HK-2 (cell line): ENCODE data around the gene TEKT3.

Experiments
- DNase-seq: peaks from one replicate; pipeline ENCODE4 v3.0.0-alpha.2; 2018; ENCODE audit not compliant: unreplicated experiment

TEKT3 gene

DNA sequence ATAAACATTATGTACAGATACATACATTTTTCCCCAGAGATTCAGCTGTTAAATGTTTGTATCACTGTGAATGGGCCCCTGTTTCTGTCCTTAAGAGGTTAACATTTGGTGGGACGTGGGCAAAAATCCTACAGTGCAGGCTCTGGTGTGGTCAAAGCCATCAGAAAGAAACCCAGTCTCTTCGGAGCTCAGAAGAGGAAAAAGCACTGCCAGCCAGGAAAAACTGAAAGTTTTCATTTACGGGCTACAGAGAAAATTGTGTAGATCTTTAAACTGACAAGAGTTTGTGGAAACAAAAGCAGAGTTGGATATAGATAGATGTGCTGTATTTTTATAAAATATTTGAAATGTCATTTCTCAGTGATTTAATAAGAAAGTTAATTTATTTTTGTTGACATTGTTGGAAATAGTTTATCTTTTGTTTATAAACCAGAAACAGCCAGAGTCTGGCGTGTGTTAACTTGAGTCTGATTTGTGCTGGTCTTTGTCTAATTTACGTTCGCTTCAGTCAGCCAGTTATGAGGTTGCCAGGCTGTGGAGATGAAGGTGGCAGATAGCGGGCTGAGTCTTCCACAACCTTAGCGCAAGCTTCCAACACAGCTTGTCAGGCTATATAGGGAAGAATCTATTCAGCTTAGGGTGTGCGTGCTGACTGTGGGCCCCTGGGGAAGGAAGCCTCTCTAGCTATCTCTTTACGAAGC, 9.5 kb upstream of the TEKT3 start:
- no peak for DNase-seq

GRCh38 chr17:15349119-15349518, 7.7 kb upstream of the TEKT3 start:
- no peak for DNase-seq

- DNase-seq = no peak
Measured at GRCh38 chr17:15348021-15348420, 6.6 kb upstream of the TEKT3 start.

- DNase-seq = no peak
Measured at GRCh38 chr17:15346066-15346595, 4.7 kb upstream of the TEKT3 start.

DNA sequence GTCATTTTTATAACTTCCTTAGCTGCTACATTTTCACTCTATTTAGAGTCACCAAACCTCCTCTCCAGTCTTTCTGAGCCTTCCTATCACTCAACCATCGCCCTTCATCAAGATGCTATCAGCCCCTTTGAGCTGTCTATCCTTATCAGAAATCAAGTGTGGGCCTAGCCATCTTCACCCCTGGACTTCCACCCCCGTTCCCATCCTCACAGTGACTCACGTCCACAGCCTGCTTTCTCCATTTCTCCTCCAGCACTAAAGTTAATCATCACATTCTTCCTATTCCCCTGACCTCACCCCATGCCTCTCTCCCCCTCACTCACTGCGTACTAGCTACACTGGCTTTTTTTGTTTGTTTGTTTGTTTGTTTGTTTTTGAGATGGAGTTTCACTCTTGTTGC, 2.4 kb upstream of the TEKT3 start:
- no peak for DNase-seq

DNA sequence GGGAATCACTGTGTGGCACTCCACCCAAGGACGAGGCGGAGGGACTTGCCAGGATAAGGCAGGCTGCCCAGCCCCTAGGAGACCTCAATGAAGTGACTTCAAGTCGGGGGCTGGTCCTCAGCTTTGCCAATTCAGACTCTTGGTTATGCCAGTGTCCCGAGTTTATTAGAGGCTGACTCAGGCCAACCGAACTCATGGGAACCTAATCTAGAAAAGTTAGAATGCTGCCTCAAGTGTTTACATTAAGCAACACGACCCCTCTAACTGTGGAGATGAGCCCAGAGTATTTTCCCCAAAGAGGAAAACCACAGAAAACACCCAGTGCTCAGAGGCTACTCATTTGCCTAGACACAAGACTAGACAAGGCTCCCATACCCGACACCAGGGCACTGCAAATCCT, 1.1 kb upstream of the TEKT3 start:
- DNase-seq = no peak

GRCh38 chr17:15341966-15342365, 569 bp upstream of the TEKT3 start:
- DNase-seq = no peak

- DNase-seq = no peak
Measured at GRCh38 chr17:15340966-15341365, 431 bp downstream of the TEKT3 start.

- DNase-seq = no peak
Measured at GRCh38 chr17:15335446-15335845, 6.0 kb downstream of the TEKT3 start.

DNA sequence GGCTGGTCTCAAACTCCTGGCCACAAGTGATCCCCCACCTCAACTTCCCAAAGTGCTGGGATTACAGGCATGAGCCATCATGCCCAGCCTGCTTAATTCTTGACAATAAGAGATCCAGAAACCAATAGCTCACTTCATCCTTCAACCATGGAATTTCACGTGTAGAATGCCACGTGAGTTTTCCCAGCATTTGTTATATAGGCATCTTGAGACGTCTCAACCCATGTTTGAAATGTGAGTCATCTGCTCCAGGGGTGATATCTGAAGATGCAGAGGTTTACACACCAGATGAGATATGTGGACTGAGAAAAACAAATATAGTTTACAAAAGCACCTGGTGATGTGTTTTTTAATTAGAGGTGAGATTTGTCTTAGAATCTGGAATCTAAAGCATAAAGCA, 7.1 kb downstream of the TEKT3 start:
- DNase-seq = no peak

- DNase-seq = no peak
Measured at GRCh38 chr17:15332338-15332737, 9.1 kb downstream of the TEKT3 start.

DNA sequence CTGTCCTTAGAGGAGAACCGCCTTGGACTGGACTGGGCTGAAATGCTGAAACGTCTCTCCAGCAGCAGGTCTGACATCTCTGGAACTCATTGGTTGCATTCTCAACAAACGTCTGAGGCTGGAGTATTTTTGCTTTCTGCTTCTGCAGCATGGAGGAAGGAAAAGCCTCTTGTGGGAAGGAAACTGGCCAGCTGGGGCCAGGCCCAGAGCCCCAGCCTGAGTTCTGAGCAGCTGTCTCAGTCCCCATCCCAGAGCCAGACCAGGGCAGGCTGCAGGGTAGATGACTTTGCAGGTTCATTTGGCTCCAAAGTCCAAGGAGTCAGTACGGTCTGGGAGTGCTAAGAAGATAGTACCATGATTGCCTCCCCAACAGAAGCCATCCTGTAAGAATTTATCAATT, 18.3 kb downstream of the TEKT3 start:
- DNase-seq = no peak

GRCh38 chr17:15321556-15322251, 19.7 kb downstream of the TEKT3 start:
- no peak for DNase-seq

GRCh38 chr17:15319452-15320010, 21.9 kb downstream of the TEKT3 start:
- no peak for DNase-seq

DNA sequence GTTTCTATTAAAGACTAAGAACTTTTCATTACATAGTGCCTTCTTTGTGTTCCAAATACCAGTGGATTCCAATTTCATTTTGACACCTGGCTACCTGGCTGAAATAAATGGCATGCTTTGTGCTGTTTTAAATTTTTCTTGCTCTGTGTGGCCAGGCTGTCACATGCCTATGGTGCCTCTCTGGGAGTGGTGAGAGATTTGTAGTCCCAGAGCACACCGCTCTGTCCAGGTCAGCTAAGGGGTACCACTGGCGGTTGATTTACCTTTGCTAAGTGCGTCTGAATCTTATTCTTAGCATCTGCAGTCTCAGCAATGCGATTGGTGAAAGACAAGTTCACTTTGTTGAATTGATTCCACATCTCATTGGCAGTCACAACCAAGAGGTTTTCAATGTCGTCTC, 29.4 kb downstream of the TEKT3 start:
- DNase-seq = no peak

- no peak for DNase-seq
Measured at GRCh38 chr17:15309793-15310192, 31.6 kb downstream of the TEKT3 start.

DNA sequence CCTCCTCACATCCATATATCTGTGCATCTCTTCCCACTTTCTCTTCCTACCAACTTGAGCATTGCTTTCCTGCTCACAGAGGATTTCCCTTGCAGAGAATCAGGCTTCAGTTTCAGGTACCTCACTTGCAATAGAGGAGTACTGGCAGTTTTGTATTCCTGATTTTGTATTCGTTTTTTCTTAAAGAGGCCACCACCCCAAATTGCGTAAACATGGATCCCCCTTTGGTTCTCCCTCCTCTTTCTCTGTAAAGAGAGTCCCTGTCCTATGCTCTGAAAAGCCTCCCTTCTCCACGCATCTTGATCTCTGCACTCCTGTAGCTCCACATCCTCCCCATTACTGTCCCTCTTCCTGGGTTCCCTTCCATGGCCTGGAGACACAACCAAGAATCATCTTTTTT, 32.2 kb downstream of the TEKT3 start:
- DNase-seq = no peak

DNA sequence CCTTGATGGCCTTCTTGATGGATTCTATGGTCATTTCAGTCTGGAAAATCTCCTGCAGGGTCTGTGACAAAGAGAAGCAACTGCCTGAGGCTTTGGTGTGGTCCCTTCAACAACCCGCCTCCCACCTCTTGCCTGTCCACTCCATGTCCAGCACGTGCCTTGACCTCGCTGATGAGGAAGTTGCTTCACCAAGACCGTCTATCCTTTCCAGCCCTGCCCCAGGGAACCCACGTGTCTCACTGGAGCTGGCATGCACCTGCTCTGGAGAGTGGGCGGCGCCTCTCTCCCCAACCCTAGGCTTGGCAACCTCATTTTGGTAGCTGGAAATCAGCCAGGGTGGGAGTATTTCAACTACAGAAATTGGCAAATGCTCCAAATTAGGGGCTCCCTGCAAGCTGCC, 32.6 kb downstream of the TEKT3 start:
- DNase-seq = no peak

DNA sequence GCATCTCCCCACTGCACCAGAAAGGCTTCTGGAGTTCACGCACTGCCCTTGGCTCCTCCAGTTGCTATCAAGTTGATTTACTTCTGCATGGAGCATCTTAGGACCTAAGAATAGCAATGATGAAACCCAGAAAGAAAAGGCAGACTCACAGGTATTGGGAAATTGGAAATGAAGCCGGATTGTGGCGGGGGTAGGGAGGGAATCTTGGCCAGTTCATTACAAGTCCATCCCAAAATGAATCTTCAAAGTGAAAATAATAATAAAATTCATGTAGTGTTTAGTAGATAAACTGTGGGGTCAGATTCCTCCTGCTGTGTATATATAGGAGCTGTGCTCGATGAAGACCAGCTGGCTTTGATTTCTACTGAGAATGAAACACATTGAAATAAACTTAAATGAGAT, 33.7 kb downstream of the TEKT3 start:
- no peak for DNase-seq

DNA sequence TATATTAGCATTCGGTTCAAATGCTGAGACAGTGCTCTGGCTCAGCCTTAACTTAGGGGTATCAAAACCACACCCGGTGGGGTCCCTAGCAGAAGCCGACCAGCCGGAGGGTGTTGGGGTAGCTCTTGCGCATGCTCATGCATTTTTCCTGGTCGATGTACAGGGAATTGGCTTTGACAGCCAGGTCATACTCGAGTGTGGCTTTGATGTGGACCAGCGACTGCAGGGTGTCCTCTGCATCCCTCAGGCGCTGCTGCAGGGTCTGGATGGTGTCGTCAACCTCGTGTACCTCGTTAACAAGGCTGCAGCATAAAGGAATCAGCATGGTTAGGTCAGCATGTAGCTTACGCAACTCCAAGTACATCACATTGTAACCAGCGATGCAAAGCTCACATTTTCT, 37.5 kb downstream of the TEKT3 start:
- no peak for DNase-seq

DNA sequence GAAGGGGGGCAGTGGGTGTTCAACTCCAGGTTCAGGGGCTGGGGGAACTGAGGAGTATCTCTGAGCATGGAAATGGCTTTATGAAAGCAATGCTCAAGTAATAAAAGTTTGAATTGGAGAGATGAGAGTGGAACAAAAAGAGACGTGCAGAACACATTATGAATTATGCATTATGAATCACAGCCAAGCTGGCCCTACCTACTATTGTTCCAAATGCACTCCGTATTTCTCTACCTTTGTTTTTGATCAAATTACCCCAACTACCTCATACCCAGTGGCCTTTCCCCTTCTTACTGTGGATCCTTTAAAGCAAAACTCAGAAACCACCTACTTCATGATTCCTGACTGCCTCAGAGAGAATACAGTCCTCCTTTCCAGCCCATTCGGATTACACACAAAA, 38.1 kb downstream of the TEKT3 start:
- DNase-seq = no peak

GRCh38 chr17:15301845-15302244, 39.6 kb downstream of the TEKT3 start:
- DNase-seq = no peak

DNA sequence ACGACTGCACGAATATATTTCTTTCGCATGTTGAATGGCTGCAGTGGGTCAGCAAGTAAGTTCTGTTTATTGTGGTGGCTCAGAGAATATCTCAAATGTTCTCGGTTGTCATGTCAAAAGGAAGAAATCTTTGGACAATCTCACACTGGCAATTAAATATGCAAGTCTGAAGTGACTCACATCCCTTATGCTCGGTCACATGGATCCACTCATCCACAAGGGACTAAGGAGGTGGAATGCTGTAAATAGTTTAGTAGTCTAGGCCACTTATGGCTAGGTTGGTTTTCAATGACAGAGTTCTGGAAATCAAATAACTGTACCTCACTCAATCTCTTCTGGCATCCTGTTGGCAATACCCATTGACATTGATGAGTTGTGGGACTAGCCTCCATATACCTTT, 43.2 kb downstream of the TEKT3 start:
- no peak for DNase-seq
